ENCODE data around the gene MFSD6.
"Not testable (repeated sequence)": the region's sequence is repeated elsewhere in the genome, so short reads cannot be mapped to it uniquely, and the experiment has no call there.

Gene MFSD6

GRCh38 chr2:190466819-190467446, 58.8 kb downstream of the MFSD6 start:
- no peak for TF ChIP-seq FOXP2 (optimal IDR thresholded peaks at IDR 0.05; ENCODE audit: control extremely low read depth, extremely low read length, insufficient read depth)
- TF ChIP-seq EZH2 (IDR thresholded peaks at IDR 0.05), result no peak
- TF ChIP-seq POLR2AphosphoS5 (IDR thresholded peaks at IDR 0.05; ENCODE audit: borderline replicate concordance, low read depth, low read length), result no peak
- peaks cover 8% of the 10 kb centered on the region; the same call in 1 of the 2 replicates for H3K36me3 ChIP-seq (ENCODE audit: insufficient read depth, low read length)
- peak overlapping the region; percentile 75 for H3K4me3 ChIP-seq
- H3K27ac ChIP-seq, result peak overlapping the region; percentile 98
- no peak for DNase-seq (ENCODE audit: low read depth, low spot score)
- no peak overlapping the region for H3K9ac ChIP-seq (ENCODE audit: insufficient read length)
- no peaks in the 10 kb centered on the region; the same call in 1 of the 2 replicates for H3K9me3 ChIP-seq (ENCODE audit: low read depth, low read length)

- Histone ChIP-seq H3K9me3 (ENCODE audit: low read depth, low read length) (no peaks in the 10 kb centered on the region; the same call in 1 of the 2 replicates), H3K4me3 (peak overlapping the region; percentile 75), H3K36me3 (ENCODE audit: insufficient read depth, low read length) (peaks cover 8% of the 10 kb centered on the region; the same call in 1 of the 2 replicates), H3K9ac (ENCODE audit: insufficient read length) (peak overlapping the region; percentile 55), H3K27ac (peak overlapping the region; percentile 98)
- no peak for TF ChIP-seq EZH2 (IDR thresholded peaks at IDR 0.05)
- TF ChIP-seq POLR2AphosphoS5 (IDR thresholded peaks at IDR 0.05; ENCODE audit: borderline replicate concordance, low read depth, low read length), result peak; percentile 56
- peak; percentile 82 for DNase-seq (ENCODE audit: low read depth, low spot score)
These were observed 59.5 kb downstream of the MFSD6 start for GRCh38 chr2:190467575-190468083.

GRCh38 chr2:190468354-190468753, 60.2 kb downstream of the MFSD6 start:
- peak overlapping the region; percentile 75 for H3K4me3 ChIP-seq
- not testable (repeated sequence) for H3K9me3 ChIP-seq (ENCODE audit: low read depth, low read length)

GRCh38 chr2:190468814-190469569, 60.8 kb downstream of the MFSD6 start:
- TF ChIP-seq POLR2AphosphoS5 (IDR thresholded peaks at IDR 0.05; ENCODE audit: borderline replicate concordance, low read depth, low read length) (peak; percentile 68), FOXP2 (optimal IDR thresholded peaks at IDR 0.05; ENCODE audit: control extremely low read depth, extremely low read length, insufficient read depth) (no peak), EZH2 (IDR thresholded peaks at IDR 0.05) (no peak)
- Histone ChIP-seq H3K36me3 (ENCODE audit: insufficient read depth, low read length) (peaks cover 8% of the 10 kb centered on the region; the same call in 1 of the 2 replicates), H3K4me3 (peak overlapping the region; percentile 75), H3K27ac (peak overlapping the region; percentile 98), H3K9ac (ENCODE audit: insufficient read length) (peak overlapping the region; percentile 24), H3K9me3 (ENCODE audit: low read depth, low read length) (no peaks in the 10 kb centered on the region; the same call in 1 of the 2 replicates)
- DNase-seq (ENCODE audit: low read depth, low spot score), result peak; percentile 99

More at GRCh38 chr2:190468354-190468753, 60.2 kb downstream of the MFSD6 start:
- not testable (repeated sequence) for H3K36me3 ChIP-seq (ENCODE audit: insufficient read depth, low read length); DNase-seq (ENCODE audit: low read depth, low spot score)
- Histone ChIP-seq H3K27ac (peak overlapping the region; percentile 98), H3K9ac (ENCODE audit: insufficient read length) (peak overlapping the region; percentile 55)

GRCh38 chr2:190469771-190470170, 61.6 kb downstream of the MFSD6 start:
- H3K9ac ChIP-seq (ENCODE audit: insufficient read length), result no peak overlapping the region
- H3K4me3 ChIP-seq, result peak overlapping the region; percentile 50
- DNase-seq (ENCODE audit: low read depth, low spot score), result no peak
- TF ChIP-seq POLR2AphosphoS5 (IDR thresholded peaks at IDR 0.05; ENCODE audit: borderline replicate concordance, low read depth, low read length), result no peak
- TF ChIP-seq FOXP2 (optimal IDR thresholded peaks at IDR 0.05; ENCODE audit: control extremely low read depth, extremely low read length, insufficient read depth), result no peak
- no peak for TF ChIP-seq EZH2 (IDR thresholded peaks at IDR 0.05)
- peaks cover 8% of the 10 kb centered on the region; the same call in 1 of the 2 replicates for H3K36me3 ChIP-seq (ENCODE audit: insufficient read depth, low read length)
- H3K9me3 ChIP-seq (ENCODE audit: low read depth, low read length), result no peaks in the 10 kb centered on the region; the same call in 1 of the 2 replicates
- peak overlapping the region; percentile 98 for H3K27ac ChIP-seq

- H3K27ac ChIP-seq, result peak overlapping the region; percentile 98
- no peak for TF ChIP-seq POLR2AphosphoS5 (IDR thresholded peaks at IDR 0.05; ENCODE audit: borderline replicate concordance, low read depth, low read length)
- no peak for TF ChIP-seq EZH2 (IDR thresholded peaks at IDR 0.05)
- TF ChIP-seq FOXP2 (optimal IDR thresholded peaks at IDR 0.05; ENCODE audit: control extremely low read depth, extremely low read length, insufficient read depth), result no peak
- peak overlapping the region; percentile 22 for H3K9ac ChIP-seq (ENCODE audit: insufficient read length)
These were observed 62.2 kb downstream of the MFSD6 start for GRCh38 chr2:190470256-190470826.

GRCh38 chr2:190477661-190478454, 69.7 kb downstream of the MFSD6 start:
- TF ChIP-seq EZH2 (IDR thresholded peaks at IDR 0.05), result no peak
- TF ChIP-seq FOXP2 (optimal IDR thresholded peaks at IDR 0.05; ENCODE audit: control extremely low read depth, extremely low read length, insufficient read depth), result no peak
- no peak for TF ChIP-seq POLR2AphosphoS5 (IDR thresholded peaks at IDR 0.05; ENCODE audit: borderline replicate concordance, low read depth, low read length)
- H3K9ac ChIP-seq (ENCODE audit: insufficient read length), result no peak overlapping the region

More at GRCh38 chr2:190470256-190470826, 62.2 kb downstream of the MFSD6 start:
- peak overlapping the region; percentile 50 for H3K4me3 ChIP-seq
- no peak for DNase-seq (ENCODE audit: low read depth, low spot score)
- H3K9me3 ChIP-seq (ENCODE audit: low read depth, low read length), result no peaks in the 10 kb centered on the region; the same call in 1 of the 2 replicates
- H3K36me3 ChIP-seq (ENCODE audit: insufficient read depth, low read length), result peaks cover 8% of the 10 kb centered on the region; the same call in 1 of the 2 replicates

More at GRCh38 chr2:190477661-190478454, 69.7 kb downstream of the MFSD6 start:
- Histone ChIP-seq H3K36me3 (ENCODE audit: insufficient read depth, low read length) (no peaks in the 10 kb centered on the region), H3K4me3 (no peak overlapping the region), H3K27ac (no peak overlapping the region; the same call in 1 of the 2 replicates), H3K9me3 (ENCODE audit: low read depth, low read length) (no peaks in the 10 kb centered on the region)
- no peak for DNase-seq (ENCODE audit: low read depth, low spot score)
